HUES64 (cell line): ENCODE results near the gene PSMD11.

Experiments used
- H3K27ac ChIP-seq: 2 replicates; pipeline ENCODE4 v1.7.0; 2013; ENCODE audit warnings: low read depth, low read length, inconsistent platforms
- H3K27me3 ChIP-seq: 2 replicates; pipeline ENCODE4 v1.6.1; 2013; ENCODE audit warnings: mild to moderate bottlenecking, low read length; ENCODE audit not compliant: insufficient read depth
- H3K36me3 ChIP-seq: 2 replicates; pipeline ENCODE4 v1.6.1; 2013; ENCODE audit warnings: mild to moderate bottlenecking, low read length; ENCODE audit not compliant: insufficient read depth
- H3K4me1 ChIP-seq: 2 replicates; pipeline ENCODE4 v1.6.1; 2013; ENCODE audit warnings: mild to moderate bottlenecking, low read length, moderate library complexity; ENCODE audit not compliant: insufficient read depth
- H3K4me3 ChIP-seq: 2 replicates; pipeline ENCODE4 v1.5.1; 2013; ENCODE audit warnings: mild to moderate bottlenecking, low read length, moderate library complexity
- H3K9ac ChIP-seq: 2 replicates; pipeline ENCODE4 v1.6.1; 2013; ENCODE audit warnings: mild to moderate bottlenecking, low read depth, low read length
- H3K9me3 ChIP-seq: 2 replicates; pipeline ENCODE4 v1.6.1; 2013; ENCODE audit warnings: low read depth, low read length; ENCODE audit not compliant: insufficient read depth
- WGBS: fragments of 150-250, 120-280 bp; methylation state at CpG from one replicate; pipeline ENCODE4 v1.1.7; 2013; ENCODE audit warnings: missing lambda C conversion rate; 5-methylcytosine and 5-hydroxymethylcytosine counted together

The PSMD11 gene

GRCh38 chr17:32498391-32498790, 54.1 kb downstream of the PSMD11 start:
- Histone ChIP-seq H3K36me3 (no peaks in the 10 kb centered on the region), H3K4me1 (peaks cover 6% of the 10 kb centered on the region; the same call in 1 of the 2 replicates), H3K27me3 (no peaks in the 10 kb centered on the region), H3K9ac (no peak overlapping the region), H3K9me3 (no peaks in the 10 kb centered on the region), H3K27ac (no peak overlapping the region), H3K4me3 (no peak overlapping the region)
- 65% methylated on average over 9 of the region's 9 CpGs for WGBS

- Histone ChIP-seq H3K4me1 (peaks cover 14% of the 10 kb centered on the region; the same call in 1 of the 2 replicates), H3K36me3 (no peaks in the 10 kb centered on the region), H3K27me3 (no peaks in the 10 kb centered on the region), H3K27ac (no peak overlapping the region), H3K9ac (no peak overlapping the region), H3K9me3 (no peaks in the 10 kb centered on the region), H3K4me3 (no peak overlapping the region)
- WGBS: 98% methylated on average over 3 of the region's 3 CpGs
Observed at GRCh38 chr17:32502013-32502412, 57.7 kb downstream of the PSMD11 start.

GRCh38 chr17:32502710-32503109, 58.4 kb downstream of the PSMD11 start:
- H3K9me3 ChIP-seq: no peaks in the 10 kb centered on the region
- peaks cover 13% of the 10 kb centered on the region; the same call in 1 of the 2 replicates for H3K4me1 ChIP-seq
- H3K27ac ChIP-seq: no peak overlapping the region
- no peaks in the 10 kb centered on the region for H3K36me3 ChIP-seq
- no peak overlapping the region for H3K4me3 ChIP-seq
- H3K27me3 ChIP-seq: no peaks in the 10 kb centered on the region
- 91% methylated on average over 10 of the region's 10 CpGs for WGBS
- H3K9ac ChIP-seq: no peak overlapping the region

GRCh38 chr17:32503251-32504165, 59.2 kb downstream of the PSMD11 start:
- H3K4me3 ChIP-seq: no peak overlapping the region
- H3K36me3 ChIP-seq: no peaks in the 10 kb centered on the region
- H3K4me1 ChIP-seq: peaks cover 7% of the 10 kb centered on the region; the same call in 1 of the 2 replicates
- no peaks in the 10 kb centered on the region for H3K9me3 ChIP-seq
- H3K27me3 ChIP-seq: no peaks in the 10 kb centered on the region
- 85% methylated on average over 7 of the region's 7 CpGs for WGBS
- no peak overlapping the region for H3K9ac ChIP-seq
- H3K27ac ChIP-seq: no peak overlapping the region

GRCh38 chr17:32504166-32504990, 60.1 kb downstream of the PSMD11 start:
- Histone ChIP-seq H3K4me1 (peaks cover 7% of the 10 kb centered on the region; the same call in 1 of the 2 replicates), H3K4me3 (no peak overlapping the region), H3K9ac (no peak overlapping the region), H3K27ac (no peak overlapping the region), H3K9me3 (no peaks in the 10 kb centered on the region), H3K27me3 (no peaks in the 10 kb centered on the region), H3K36me3 (no peaks in the 10 kb centered on the region)
- 82% methylated on average over 18 of the region's 18 CpGs for WGBS

GRCh38 chr17:32508926-32509325, 64.6 kb downstream of the PSMD11 start:
- H3K36me3 ChIP-seq: no peaks in the 10 kb centered on the region
- WGBS: 92% methylated on average over 5 of the region's 5 CpGs

GRCh38 chr17:32510466-32510865, 66.2 kb downstream of the PSMD11 start:
- Histone ChIP-seq H3K27me3 (no peaks in the 10 kb centered on the region), H3K9me3 (no peaks in the 10 kb centered on the region), H3K36me3 (no peaks in the 10 kb centered on the region), H3K9ac (no peak overlapping the region), H3K4me3 (no peak overlapping the region), H3K27ac (no peak overlapping the region), H3K4me1 (peaks cover 11% of the 10 kb centered on the region)
- 77% methylated on average over 7 of the region's 7 CpGs for WGBS

More at GRCh38 chr17:32508926-32509325, 64.6 kb downstream of the PSMD11 start:
- Histone ChIP-seq H3K27ac (no peak overlapping the region), H3K27me3 (no peaks in the 10 kb centered on the region), H3K9ac (no peak overlapping the region), H3K9me3 (no peaks in the 10 kb centered on the region), H3K4me1 (peaks cover 7% of the 10 kb centered on the region; the same call in 1 of the 2 replicates), H3K4me3 (no peak overlapping the region)

GRCh38 chr17:32512328-32512727, 68.0 kb downstream of the PSMD11 start:
- no peak overlapping the region for H3K4me3 ChIP-seq
- H3K36me3 ChIP-seq: no peaks in the 10 kb centered on the region
- no peak overlapping the region for H3K9ac ChIP-seq
- no peak overlapping the region for H3K27ac ChIP-seq
- 92% methylated on average over 2 of the region's 2 CpGs for WGBS
- H3K9me3 ChIP-seq: no peaks in the 10 kb centered on the region
- no peaks in the 10 kb centered on the region for H3K27me3 ChIP-seq
- H3K4me1 ChIP-seq: peaks cover 30% of the 10 kb centered on the region

- no peaks in the 10 kb centered on the region for H3K36me3 ChIP-seq
- WGBS: 92% methylated on average over 3 of the region's 3 CpGs
- H3K4me3 ChIP-seq: no peak overlapping the region
- H3K4me1 ChIP-seq: peaks cover 41% of the 10 kb centered on the region
- H3K27me3 ChIP-seq: peaks cover 5% of the 10 kb centered on the region; the same call in 1 of the 2 replicates
- H3K9me3 ChIP-seq: no peaks in the 10 kb centered on the region
- no peak overlapping the region for H3K27ac ChIP-seq
- no peak overlapping the region for H3K9ac ChIP-seq
Observed at GRCh38 chr17:32513579-32513978, 69.3 kb downstream of the PSMD11 start.

GRCh38 chr17:32514606-32515005, 70.3 kb downstream of the PSMD11 start:
- H3K4me1 ChIP-seq: peaks cover 45% of the 10 kb centered on the region
- no peak overlapping the region for H3K27ac ChIP-seq
- 88% methylated on average over 4 of the region's 4 CpGs for WGBS
- H3K4me3 ChIP-seq: no peak overlapping the region
- H3K9me3 ChIP-seq: no peaks in the 10 kb centered on the region
- no peaks in the 10 kb centered on the region for H3K36me3 ChIP-seq
- H3K9ac ChIP-seq: no peak overlapping the region
- H3K27me3 ChIP-seq: peaks cover 5% of the 10 kb centered on the region; the same call in 1 of the 2 replicates
